Measurements from ENCODE around the gene TTC28.

DNA sequence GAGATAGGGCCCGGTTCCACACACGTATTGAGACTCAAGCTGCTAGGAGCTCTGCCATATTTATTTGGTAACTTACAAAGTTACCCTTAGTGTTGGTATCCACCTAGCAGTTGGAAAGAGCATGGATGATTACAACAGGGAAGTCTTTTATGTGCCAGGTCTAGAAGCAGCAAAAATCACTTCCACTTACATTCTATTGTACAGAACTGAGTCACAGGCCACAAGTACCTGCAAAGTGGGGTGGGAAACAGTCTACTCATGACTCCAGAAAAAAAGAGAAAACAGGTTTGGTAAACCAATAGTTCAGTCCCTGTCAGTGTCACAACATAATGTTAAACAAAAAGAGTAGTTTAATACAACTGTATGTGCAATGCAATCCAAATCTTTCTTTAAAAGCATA is 480.9 kb downstream of the TTC28 start:
- TF ChIP-seq, protein P1, sequence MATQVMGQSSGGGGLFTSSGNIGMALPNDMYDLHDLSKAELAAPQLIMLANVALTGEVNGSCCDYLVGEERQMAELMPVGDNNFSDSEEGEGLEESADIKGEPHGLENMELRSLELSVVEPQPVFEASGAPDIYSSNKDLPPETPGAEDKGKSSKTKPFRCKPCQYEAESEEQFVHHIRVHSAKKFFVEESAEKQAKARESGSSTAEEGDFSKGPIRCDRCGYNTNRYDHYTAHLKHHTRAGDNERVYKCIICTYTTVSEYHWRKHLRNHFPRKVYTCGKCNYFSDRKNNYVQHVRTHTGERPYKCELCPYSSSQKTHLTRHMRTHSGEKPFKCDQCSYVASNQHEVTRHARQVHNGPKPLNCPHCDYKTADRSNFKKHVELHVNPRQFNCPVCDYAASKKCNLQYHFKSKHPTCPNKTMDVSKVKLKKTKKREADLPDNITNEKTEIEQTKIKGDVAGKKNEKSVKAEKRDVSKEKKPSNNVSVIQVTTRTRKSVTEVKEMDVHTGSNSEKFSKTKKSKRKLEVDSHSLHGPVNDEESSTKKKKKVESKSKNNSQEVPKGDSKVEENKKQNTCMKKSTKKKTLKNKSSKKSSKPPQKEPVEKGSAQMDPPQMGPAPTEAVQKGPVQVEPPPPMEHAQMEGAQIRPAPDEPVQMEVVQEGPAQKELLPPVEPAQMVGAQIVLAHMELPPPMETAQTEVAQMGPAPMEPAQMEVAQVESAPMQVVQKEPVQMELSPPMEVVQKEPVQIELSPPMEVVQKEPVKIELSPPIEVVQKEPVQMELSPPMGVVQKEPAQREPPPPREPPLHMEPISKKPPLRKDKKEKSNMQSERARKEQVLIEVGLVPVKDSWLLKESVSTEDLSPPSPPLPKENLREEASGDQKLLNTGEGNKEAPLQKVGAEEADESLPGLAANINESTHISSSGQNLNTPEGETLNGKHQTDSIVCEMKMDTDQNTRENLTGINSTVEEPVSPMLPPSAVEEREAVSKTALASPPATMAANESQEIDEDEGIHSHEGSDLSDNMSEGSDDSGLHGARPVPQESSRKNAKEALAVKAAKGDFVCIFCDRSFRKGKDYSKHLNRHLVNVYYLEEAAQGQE (IDR thresholded peaks at IDR 0.05; ENCODE audit: low read depth), result no peak
- TF ChIP-seq TCF12 (IDR thresholded peaks at IDR 0.05; ENCODE audit: low read depth) (no peak), RAD21 (IDR thresholded peaks at IDR 0.05; ENCODE audit: low read depth) (no peak), ZBTB7A (IDR thresholded peaks at IDR 0.05; ENCODE audit: low read depth) (no peak), CEBPB (IDR thresholded peaks at IDR 0.05) (no peak), TEAD4 (IDR thresholded peaks at IDR 0.05) (no peak), EP300 (IDR thresholded peaks at IDR 0.05; ENCODE audit: borderline replicate concordance) (no peak), YY1 (IDR thresholded peaks at IDR 0.05; ENCODE audit: low read depth) (no peak), FOXM1 (IDR thresholded peaks at IDR 0.05; ENCODE audit: borderline replicate concordance, low read depth) (no peak), CREB1 (IDR thresholded peaks at IDR 0.05; ENCODE audit: low read depth) (no peak), NFIC (IDR thresholded peaks at IDR 0.05) (no peak), TAF1 (IDR thresholded peaks at IDR 0.05; ENCODE audit: low read depth) (no peak), MAX (IDR thresholded peaks at IDR 0.05) (no peak), EGR1 (IDR thresholded peaks at IDR 0.05) (no peak)
